GM10248 (cell line): ENCODE measurements around the gene SMOC1.

Experiments used
- CTCF ChIA-PET: fragments of 300-600 bp; sonication (Branson Sonifier 250); formaldehyde crosslinking; extraction: SDS; loops from one replicate; lab custom pipeline; 2021; ENCODE audit warnings: antibody characterized with exemption; lab: Yijun Ruan, JAX
- POLR2A ChIA-PET: fragments of 350-650 bp; sonication (Branson Sonifier 250); formaldehyde crosslinking; extraction: SDS; loops from one replicate; lab custom pipeline; 2020; ENCODE audit warnings: antibody characterized with exemption; lab: Yijun Ruan, JAX
- DNase-seq: peaks from one replicate; pipeline ENCODE4 v3.0.0; 2012; ENCODE audit errors: extremely low spot score
- CTCF ChIP-seq: IDR thresholded peaks from 2 replicates; pipeline ENCODE4 v1.5.1; 2012; ENCODE audit warnings: mild to moderate bottlenecking, low read depth; ENCODE audit errors: extremely low read depth, missing control alignments, control extremely low read depth

The SMOC1 gene

GRCh38 chr14:69845050-69845581, 34.1 kb upstream of the SMOC1 start:
- no peak for TF ChIP-seq CTCF
- POLR2A ChIA-PET, result no interaction called here
- DNase-seq, result no peak
- CTCF ChIA-PET, result interaction anchor here (1.0 to 1.4 kb wide), 3 partner anchors 8 to 183 kb away, joined by 3 to 6 read pairs (median 5); no protein-coding TSS in a partner anchor

- no peak for DNase-seq
- ChIA-PET CTCF (interaction anchor here (1.2 to 1.4 kb wide), 2 partner anchors 8 to 182 kb away, joined by 3 to 6 read pairs; no protein-coding TSS in a partner anchor), POLR2A (no interaction called here)
- no peak for TF ChIP-seq CTCF
Observed at GRCh38 chr14:69845787-69846186, 33.4 kb upstream of the SMOC1 start.

- CTCF ChIA-PET, result no interaction called here
- TF ChIP-seq CTCF, result no peak
- POLR2A ChIA-PET, result no interaction called here
- no peak for DNase-seq
Observed at GRCh38 chr14:69848156-69848555, 31.1 kb upstream of the SMOC1 start.

- POLR2A ChIA-PET, result no interaction called here
- CTCF ChIA-PET, result no interaction called here
- no peak for DNase-seq
- TF ChIP-seq CTCF, result no peak
Observed at GRCh38 chr14:69848903-69849391, 30.3 kb upstream of the SMOC1 start.

GRCh38 chr14:69850086-69850735, 29.0 kb upstream of the SMOC1 start:
- ChIA-PET CTCF (interaction anchor here (1.0 kb wide), 1 partner anchor 178 kb away, joined by 3 read pairs; no protein-coding TSS in a partner anchor), POLR2A (interaction anchor here (0.7 kb wide), 1 partner anchor 93 kb away, joined by 4 read pairs; no protein-coding TSS in a partner anchor)
- no peak for TF ChIP-seq CTCF
- no peak for DNase-seq

GRCh38 chr14:69850736-69851112, 28.5 kb upstream of the SMOC1 start:
- ChIA-PET POLR2A (interaction anchor here (0.7 kb wide), 1 partner anchor 93 kb away, joined by 4 read pairs; no protein-coding TSS in a partner anchor), CTCF (no interaction called here)

More at GRCh38 chr14:69850736-69851112, 28.5 kb upstream of the SMOC1 start:
- DNase-seq, result no peak
- TF ChIP-seq CTCF, result no peak
